GM20000 (cell line): ENCODE results near the gene GZMM.

Experiments
- DNase-seq: peaks from one replicate; pipeline ENCODE4 v3.0.0; 2012; ENCODE audit warnings: low spot score
- CTCF ChIP-seq: IDR thresholded peaks from 2 replicates; pipeline ENCODE4 v1.5.1; 2012; ENCODE audit warnings: mild to moderate bottlenecking, control low read depth; ENCODE audit errors: extremely low read depth, missing control alignments

GZMM gene

DNA sequence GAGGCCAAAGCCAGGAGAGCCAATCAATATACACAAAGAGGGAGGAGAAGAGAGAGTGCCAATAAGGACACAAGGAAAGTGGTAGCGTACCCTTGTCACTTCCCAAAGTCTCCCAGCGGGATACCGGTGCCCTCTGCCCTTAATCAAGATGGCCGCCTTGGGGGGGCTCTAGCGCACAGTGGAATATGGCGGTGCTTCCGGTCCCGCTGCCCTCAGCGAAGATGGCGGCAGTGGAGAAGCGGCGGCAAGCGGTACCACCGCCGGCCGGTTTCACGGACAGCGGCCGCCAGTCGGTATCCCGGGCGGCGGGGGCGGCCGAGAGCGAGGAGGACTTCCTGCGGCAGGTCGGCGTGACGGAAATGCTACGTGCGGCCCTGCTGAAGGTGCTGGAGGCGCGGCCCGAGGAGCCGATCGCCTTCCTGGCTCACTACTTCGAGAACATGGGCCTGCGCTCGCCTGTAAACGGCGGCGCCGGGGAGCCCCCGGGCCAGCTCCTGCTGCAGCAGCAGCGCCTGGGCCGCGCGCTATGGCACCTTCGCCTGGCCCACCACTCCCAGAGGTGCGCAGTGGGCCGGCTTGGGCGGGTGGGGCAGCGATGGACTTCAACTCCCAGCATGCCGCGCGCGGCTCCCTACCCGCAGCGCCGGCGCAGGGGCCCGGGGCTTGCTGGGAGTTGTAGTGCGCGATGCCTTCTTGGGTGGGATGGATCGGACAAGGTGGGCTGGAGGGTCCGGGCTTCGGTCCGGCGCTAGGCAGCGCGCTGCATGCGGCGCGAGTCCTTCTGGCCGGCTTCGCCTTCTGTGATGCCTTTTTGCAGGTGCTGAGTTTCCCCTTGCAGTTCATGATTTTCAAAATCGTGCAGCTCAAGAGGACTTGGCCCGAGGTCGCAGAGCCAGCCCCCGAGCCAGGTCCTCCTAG is 36.3 kb upstream of the GZMM start, which contains the start of gene TPGS1:
Gene TPGS1, plus strand, starts transcription at position 212 of the 918 bp plus-strand sequence. Its CDS starts 10 bp downstream, at position 222.
- peak; percentile 89 for DNase-seq
- no peak for TF ChIP-seq CTCF

DNA sequence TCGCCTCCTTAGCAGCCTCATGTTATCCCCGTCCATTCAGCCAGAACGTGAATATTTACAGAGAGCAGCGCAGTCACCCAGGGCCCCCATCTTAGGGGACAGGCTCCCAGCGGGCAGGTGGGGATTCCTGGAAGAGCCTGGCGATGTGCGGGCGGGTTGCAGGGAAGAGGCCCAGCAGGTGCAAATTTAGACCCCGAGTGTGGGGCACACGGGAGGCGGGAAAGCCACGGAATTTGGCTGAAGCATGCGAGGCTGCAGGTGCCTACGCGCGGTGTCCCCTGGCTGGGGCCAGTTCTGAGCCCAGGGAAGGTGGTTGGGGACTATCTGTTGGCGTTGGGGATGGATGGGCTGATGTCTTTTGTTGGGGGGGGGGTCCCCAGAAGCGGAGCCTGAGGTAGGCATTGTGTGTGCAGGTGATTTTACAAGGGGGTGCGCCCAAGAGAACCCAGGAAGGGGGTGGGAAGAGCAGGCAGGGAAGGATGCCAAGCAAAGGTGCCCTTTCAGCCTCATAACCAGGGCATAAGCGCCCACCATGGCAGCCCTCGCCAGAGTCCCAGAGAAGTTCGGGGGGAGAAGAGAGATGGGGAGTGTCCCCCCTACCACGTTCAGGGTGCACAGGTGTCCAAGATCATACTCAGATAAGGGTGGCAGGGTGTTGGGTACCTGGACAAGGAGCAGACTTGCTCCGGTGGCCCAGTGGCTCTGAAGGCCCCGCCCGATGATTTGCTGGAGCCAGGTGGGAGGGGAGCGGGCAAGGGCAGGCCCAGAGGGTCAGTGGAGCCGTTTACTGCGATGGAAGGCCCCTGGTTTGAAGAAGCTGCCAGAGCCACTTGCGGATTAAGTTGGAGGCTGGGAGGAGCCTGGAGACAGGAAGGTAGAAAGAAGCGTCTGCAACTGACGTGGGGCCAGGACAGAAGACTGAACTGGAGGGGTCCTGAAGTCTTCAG is 35.4 kb upstream of the GZMM start:
- no peak for TF ChIP-seq CTCF
- no peak for DNase-seq

GRCh38 chr19:510606-511100 is 33.2 kb upstream of the GZMM start:
- TF ChIP-seq CTCF = peak; percentile 95

DNA sequence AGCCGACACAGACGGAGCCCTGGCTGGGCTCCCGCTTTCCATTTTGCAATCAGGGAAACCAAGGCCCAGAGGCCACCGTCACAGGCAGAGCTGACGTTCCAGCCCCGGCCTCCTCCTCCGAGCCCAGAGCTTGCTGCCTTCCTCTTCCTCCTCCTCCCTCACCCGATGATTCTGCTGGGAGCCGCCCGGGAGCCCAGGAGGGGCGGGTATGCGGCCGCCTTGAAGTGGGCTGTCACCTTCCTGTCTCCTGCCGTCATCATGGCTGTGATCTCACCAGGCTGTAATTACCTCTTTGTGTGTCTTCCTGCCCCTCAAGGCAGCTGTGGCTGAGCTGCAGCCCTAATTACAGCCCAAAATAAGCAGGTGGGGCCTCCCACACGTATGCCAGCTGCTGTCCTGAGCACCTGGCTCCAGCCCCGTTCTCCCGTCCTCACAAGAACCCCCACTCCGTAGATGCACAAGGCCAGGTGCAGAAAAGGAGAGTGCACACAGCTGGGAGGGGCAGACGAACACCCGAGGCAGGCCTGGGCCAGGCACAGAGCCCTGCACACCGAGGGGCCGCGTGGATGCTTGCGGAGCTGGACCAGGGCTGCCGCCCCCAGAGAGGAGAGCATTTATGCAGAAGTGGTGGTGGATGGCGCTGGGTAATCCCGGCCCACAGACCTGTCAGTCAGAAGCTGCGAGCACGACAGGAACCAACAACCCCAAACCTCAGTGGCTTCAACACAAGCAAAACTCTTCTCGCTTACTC is 32.6 kb upstream of the GZMM start:
- no peak for TF ChIP-seq CTCF
- no peak for DNase-seq

More at GRCh38 chr19:510606-511100, 33.2 kb upstream of the GZMM start:
- peak; percentile 92 for DNase-seq

- no peak for TF ChIP-seq CTCF
- DNase-seq = no peak
Measured at GRCh38 chr19:512547-513365, 31.1 kb upstream of the GZMM start.
